NK-92 treated with Interleukin-12 subunit alpha and Interleukin-12 subunit beta, amount 100 ng/mL, for 24 hours (cell line): ENCODE data around the gene DSG4.

Experiments used
- DNase-seq: peaks from one replicate; lab custom pipeline; 2025; lab: John Stamatoyannopoulos, UW

The DSG4 gene

GRCh38 chr18:31450409-31450808, 73.8 kb downstream of the DSG4 start:
- no peak for DNase-seq

DNA sequence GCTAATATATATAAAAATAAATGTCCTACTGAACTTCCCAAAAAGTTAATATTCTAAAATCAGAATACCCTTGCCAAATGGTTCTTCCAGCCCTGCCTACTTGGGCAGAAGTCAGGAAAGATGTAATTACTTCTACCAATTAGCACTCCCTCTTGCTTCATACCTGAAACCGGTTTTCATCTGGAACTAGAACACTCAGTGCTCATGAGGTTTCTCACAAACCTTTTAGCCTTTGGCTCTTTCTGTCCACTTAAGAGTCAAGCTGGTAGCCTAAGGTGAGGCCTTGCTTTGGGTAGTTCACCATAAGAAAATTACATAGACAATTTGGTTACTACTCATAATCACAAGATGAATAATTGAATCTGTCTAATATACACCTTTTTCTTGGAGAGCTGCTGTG, 75.0 kb downstream of the DSG4 start:
- DNase-seq = no peak

GRCh38 chr18:31454066-31454708, 77.6 kb downstream of the DSG4 start:
- DNase-seq = no peak
